ENCODE data around the gene SESN1.

GRCh38 chr6:108948181-108948661 lies 146.4 kb downstream of the SESN1 start:
- TF ChIP-seq, protein P1, sequence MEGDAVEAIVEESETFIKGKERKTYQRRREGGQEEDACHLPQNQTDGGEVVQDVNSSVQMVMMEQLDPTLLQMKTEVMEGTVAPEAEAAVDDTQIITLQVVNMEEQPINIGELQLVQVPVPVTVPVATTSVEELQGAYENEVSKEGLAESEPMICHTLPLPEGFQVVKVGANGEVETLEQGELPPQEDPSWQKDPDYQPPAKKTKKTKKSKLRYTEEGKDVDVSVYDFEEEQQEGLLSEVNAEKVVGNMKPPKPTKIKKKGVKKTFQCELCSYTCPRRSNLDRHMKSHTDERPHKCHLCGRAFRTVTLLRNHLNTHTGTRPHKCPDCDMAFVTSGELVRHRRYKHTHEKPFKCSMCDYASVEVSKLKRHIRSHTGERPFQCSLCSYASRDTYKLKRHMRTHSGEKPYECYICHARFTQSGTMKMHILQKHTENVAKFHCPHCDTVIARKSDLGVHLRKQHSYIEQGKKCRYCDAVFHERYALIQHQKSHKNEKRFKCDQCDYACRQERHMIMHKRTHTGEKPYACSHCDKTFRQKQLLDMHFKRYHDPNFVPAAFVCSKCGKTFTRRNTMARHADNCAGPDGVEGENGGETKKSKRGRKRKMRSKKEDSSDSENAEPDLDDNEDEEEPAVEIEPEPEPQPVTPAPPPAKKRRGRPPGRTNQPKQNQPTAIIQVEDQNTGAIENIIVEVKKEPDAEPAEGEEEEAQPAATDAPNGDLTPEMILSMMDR (IDR thresholded peaks at IDR 0.05) = no peak
- TF ChIP-seq POLR2A (IDR thresholded peaks at IDR 0.05) = no peak
